Activated CD8-positive, alpha-beta memory T cell treated with anti-CD3 and anti-CD28 coated beads for 36 hours (primary cell): Measurements from ENCODE around the gene SMIM5. TPM values are rescaled to one million over a fixed set of nuclear protein-coding genes. Genes with fewer than 3 reads are reported as not detected.

Source experiments
- CTCF ChIA-PET: fragments of 350-600 bp; sonication (Branson Sonifier 250); formaldehyde crosslinking; loops from one replicate; lab custom pipeline; 2021; ENCODE audit warnings: antibody characterized with exemption; lab: Charles Lee
- POLR2A ChIA-PET: fragments of 350-600 bp; sonication (Branson Sonifier 250); formaldehyde crosslinking; loops from one replicate; lab custom pipeline; 2021; ENCODE audit warnings: antibody characterized with exemption; lab: Charles Lee
- total RNA-seq, 2 experiments: library from RNA; stranded (reverse); gene quantifications; one replicate each; pipeline ENCODE4 v1.2.3, GENCODE V29; 2021

SMIM5 gene
- total RNA-seq, 2 experiments from 2014 or later, result 0.25 TPM; not detected in 1

GRCh38 chr17:75643643-75644017 is 10.4 kb downstream of the SMIM5 start:
- ChIA-PET POLR2A (no interaction called here), CTCF (interaction anchor here (1.4 to 5.3 kb wide), 2 partner anchors 10 to 107 kb away, joined by 5 to 35 read pairs; partner anchors contain the start of gene SMIM5)

DNA sequence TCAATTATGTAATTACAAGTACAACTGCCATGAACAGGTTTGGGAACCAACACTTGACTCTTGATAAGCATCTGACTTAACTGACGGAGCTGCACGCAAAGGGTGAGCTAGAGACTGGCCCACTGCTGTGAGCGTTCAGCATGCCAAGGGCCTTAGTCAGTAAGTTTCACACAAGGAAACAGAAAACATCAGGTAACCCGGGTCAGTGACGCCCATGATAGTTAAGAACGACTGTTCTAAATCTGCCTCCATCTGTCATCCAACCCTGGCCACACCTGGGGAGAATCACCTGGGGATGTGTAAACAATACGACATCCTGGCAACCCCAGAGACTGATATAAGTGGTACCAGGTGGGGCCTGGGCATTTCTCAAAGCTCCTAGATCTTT is 12.3 kb downstream of the SMIM5 start:
- CTCF ChIA-PET, result interaction anchor here (0.6 to 5.3 kb wide), 7 partner anchors 12 to 123 kb away, joined by 3 to 35 read pairs (median 3); partner anchors contain the start of gene SMIM5
- POLR2A ChIA-PET, result interaction anchor here (0.6 kb wide), 1 partner anchor 234 kb away, joined by 9 read pairs; no protein-coding TSS in a partner anchor

DNA sequence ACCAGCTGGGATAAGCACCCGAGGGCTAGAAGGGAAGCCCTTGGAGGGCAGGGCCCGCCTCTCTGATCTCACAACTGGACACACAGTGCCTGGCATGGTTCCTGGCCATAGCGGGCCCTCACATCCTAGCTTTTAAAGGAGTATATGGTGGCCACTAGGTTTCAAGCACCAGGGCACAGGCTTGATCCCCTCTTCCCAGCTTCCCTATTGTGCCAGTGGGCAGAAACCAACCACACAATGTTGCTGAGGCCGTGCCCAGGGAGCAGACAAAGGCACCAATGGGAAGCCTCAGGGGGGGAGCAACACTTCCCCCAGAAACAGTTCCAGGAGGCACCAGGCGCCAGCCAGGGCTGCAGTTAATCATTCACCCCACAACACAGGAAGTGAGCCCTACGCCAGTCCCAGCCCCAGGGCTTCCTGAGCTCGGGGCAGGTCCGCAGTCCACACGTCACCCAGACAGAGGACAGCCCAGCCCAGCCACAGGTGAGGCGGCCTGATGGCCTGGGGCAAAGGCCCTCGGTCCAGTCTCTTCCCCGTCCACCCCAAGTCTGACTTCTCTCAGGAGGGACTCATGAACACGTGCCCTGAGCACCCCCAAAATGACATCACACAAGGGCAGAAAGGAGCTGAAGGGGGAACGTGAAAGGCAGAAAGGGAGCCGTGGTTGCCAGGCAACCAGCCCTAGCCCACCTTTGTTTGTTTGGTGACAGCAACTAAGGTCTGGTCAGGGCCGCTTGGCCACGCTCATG is 12.8 kb downstream of the SMIM5 start:
- ChIA-PET CTCF (interaction anchor here (0.9 to 5.3 kb wide), 5 partner anchors 13 to 102 kb away, joined by 3 to 35 read pairs (median 4); partner anchors contain the start of genes RECQL5, SAP30BP and SMIM5), POLR2A (no interaction called here)

GRCh38 chr17:75646638-75646992 is 13.4 kb downstream of the SMIM5 start:
- POLR2A ChIA-PET, result no interaction called here
- CTCF ChIA-PET, result interaction anchor here (0.6 to 5.3 kb wide), 4 partner anchors 13 to 101 kb away, joined by 3 to 35 read pairs (median 4); partner anchors contain the start of genes RECQL5, SAP30BP and SMIM5

DNA sequence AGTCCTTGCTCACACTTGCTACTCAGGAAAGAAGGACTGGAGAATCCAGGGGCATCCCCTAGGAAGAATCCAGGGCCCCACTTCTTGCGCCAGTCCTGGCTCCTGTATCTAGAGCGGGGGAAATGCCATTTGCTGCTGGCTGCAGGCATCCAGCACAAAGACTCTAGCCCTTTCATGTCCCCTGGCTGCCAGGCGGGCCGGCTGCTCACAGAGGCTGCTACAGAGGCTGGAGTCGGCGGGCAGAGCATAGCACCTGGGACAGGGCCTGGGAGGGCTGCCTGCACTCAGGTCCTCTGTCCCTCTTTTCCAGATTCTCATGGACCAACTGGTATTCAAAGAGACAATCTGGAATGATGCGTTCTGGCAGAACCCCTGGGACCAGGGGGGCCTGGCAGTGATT is 13.8 kb downstream of the SMIM5 start:
- CTCF ChIA-PET, result interaction anchor here (0.6 to 5.3 kb wide), 3 partner anchors 14 to 101 kb away, joined by 3 to 35 read pairs (median 4); partner anchors contain the start of genes RECQL5, SAP30BP and SMIM5
- POLR2A ChIA-PET, result no interaction called here

- CTCF ChIA-PET, result interaction anchor here (0.7 to 5.3 kb wide), 2 partner anchors 14 to 102 kb away, joined by 3 to 35 read pairs; partner anchors contain the start of gene SMIM5
These were observed 14.7 kb downstream of the SMIM5 start for GRCh38 chr17:75647921-75648320.

DNA sequence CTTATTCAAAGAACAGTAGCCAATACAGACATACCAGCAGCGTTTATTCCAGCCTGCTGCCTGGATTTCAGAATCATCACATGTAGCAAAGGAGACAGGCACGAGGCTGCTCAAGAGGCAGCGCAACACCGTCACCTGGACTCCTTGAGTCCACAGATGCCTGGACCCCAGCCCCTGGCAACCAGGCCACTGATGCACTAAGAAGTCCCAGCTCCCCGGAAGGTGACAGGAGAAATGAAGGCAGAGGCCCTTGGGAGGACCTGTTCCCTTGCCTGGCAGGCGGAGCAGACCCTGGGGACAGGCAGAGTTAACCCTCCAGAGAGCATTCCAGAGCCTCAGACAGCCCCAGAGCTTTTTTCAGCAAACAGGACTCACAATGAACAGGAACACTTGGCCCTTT is 16.5 kb downstream of the SMIM5 start:
- CTCF ChIA-PET, result interaction anchor here (1.2 to 1.8 kb wide), 3 partner anchors 16 to 100 kb away, joined by 3 to 9 read pairs (median 5); partner anchors contain the start of gene SMIM5
- POLR2A ChIA-PET, result no interaction called here

More at GRCh38 chr17:75647921-75648320, 14.7 kb downstream of the SMIM5 start:
- POLR2A ChIA-PET, result no interaction called here

- POLR2A ChIA-PET, result no interaction called here
These were observed 17.6 kb downstream of the SMIM5 start for GRCh38 chr17:75650874-75651273.

DNA sequence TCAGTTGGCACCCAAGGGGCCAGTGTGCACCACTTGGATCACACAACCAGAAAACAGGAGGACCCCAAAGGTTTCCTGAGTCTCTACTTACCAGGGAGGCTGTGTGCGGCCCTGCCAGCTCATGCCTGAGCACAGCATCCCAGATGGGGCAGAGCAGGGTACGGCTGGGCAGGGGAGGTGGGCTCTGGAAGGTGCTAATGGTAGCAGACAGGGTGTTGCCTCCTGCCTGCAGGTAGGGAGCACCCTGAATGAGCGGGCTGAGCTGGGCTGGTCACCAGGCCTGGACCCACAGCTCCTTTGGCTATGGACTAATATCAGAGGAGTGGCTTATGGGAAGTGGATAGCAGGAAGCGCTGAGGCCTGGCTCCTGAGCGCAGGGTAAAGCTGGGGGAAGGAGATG is 19.1 kb downstream of the SMIM5 start:
- CTCF ChIA-PET, result interaction anchor here (0.6 to 8.3 kb wide), 6 partner anchors 19 to 101 kb away, joined by 3 to 49 read pairs (median 3); partner anchors contain the start of gene SMIM5

More at GRCh38 chr17:75650874-75651273, 17.6 kb downstream of the SMIM5 start:
- CTCF ChIA-PET, result interaction anchor here (1.3 to 8.3 kb wide), 2 partner anchors 18 to 99 kb away, joined by 3 to 49 read pairs; partner anchors contain the start of gene SMIM5

GRCh38 chr17:75652934-75653549 is 19.8 kb downstream of the SMIM5 start:
- POLR2A ChIA-PET, result interaction anchor here (0.7 kb wide), 1 partner anchor 181 kb away, joined by 3 read pairs; no protein-coding TSS in a partner anchor
- CTCF ChIA-PET, result interaction anchor here (0.6 to 8.3 kb wide), 7 partner anchors 20 to 101 kb away, joined by 3 to 49 read pairs (median 3); partner anchors contain the start of gene SMIM5

More for the DNA sequence above, 19.1 kb downstream of the SMIM5 start:
- POLR2A ChIA-PET, result interaction anchor here (0.7 kb wide), 1 partner anchor 181 kb away, joined by 3 read pairs; no protein-coding TSS in a partner anchor

DNA sequence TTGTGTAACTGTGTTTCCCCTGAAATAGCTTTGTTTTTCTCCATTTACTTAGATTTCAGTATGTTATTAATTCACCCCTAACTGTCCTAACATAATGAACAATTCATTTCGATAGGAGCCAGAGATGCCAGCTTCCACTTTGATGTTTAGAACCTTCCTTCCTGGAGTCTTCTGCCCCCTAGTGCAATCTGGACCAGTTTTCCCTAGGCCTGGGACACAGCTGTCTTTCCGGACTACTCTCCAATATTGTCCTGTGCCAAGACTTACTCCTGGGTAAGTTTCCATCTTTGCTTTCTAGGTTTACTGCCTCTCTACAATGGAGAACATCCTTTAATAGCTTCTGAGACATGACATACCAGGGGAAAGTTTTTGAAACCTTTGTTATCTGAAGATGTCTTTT is 20.9 kb downstream of the SMIM5 start:
- CTCF ChIA-PET, result interaction anchor here (0.6 to 8.3 kb wide), 3 partner anchors 21 to 213 kb away, joined by 3 to 49 read pairs (median 3); partner anchors contain the start of gene SMIM5
- POLR2A ChIA-PET, result no interaction called here

DNA sequence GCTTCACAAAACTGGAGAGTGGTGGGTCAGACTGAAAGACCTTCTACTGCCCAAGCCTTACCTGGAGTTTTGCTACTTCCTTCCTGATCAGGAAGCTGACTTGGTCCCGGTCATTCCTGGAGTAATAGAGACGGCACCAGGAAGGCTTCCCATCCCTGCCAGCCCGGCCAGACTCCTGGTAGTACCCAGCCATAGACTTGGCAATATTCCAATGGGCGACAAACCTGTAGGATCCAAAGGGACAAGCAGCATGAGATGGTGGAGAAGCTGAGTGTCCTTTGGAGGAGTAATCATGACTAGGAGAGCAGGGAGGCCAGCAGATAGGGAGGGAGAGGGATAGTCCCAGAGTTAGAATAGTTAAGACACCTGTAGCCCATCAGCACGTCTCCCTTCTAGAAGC is 25.0 kb downstream of the SMIM5 start:
- ChIA-PET CTCF (interaction anchor here (0.7 to 8.3 kb wide), 4 partner anchors 16 to 164 kb away, joined by 3 to 49 read pairs (median 6); partner anchors contain the start of genes GALK1 and SMIM5), POLR2A (interaction anchor here (0.7 kb wide), 1 partner anchor 431 kb away, joined by 10 read pairs; no protein-coding TSS in a partner anchor)

DNA sequence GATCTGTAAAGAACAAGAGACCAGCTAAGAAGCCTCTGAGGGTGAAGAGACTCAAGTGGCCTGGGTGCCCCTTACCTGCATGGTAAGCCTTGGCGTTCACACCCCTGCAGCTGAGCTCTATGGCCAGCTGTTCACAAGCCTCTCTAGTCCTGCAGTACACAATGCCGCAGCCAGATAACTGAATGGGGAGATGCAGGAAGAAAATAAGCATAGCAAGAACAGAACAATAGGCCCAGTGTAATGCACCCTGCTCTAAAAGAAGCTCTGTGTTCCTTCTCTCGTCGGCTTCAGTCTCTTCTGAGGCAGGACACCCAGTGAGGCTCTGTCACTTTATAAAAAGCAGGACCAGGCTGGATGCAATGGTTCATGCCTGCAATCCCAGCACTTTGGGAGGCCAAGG is 28.3 kb downstream of the SMIM5 start:
- ChIA-PET POLR2A (no interaction called here), CTCF (no interaction called here)

DNA sequence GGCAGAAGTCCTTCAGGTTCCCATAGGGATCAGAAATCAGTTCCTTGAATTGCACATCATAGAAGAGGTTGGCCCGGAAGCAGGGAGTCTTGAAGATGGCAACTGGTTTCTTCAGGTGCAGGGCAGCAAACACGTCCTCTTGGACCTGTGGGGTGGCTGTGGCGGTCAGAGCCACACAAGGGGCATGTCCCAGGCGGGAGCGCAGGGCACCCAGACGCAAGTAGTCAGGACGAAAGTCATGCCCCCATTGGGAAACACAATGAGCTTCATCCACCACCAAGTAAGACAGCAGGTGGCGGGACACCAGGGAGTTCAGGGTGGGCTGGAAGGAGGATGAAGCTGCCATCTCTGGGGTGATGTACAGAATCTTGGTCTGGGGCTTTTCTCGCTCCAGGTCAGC is 29.3 kb downstream of the SMIM5 start:
- ChIA-PET CTCF (no interaction called here), POLR2A (no interaction called here)

- ChIA-PET POLR2A (interaction anchor here (0.6 kb wide), 1 partner anchor 986 kb away, joined by 3 read pairs; no protein-coding TSS in a partner anchor), CTCF (interaction anchor here (0.9 kb wide), 1 partner anchor 18 kb away, joined by 3 read pairs; a partner anchor contains a TSS)
These were observed 30.9 kb downstream of the SMIM5 start for GRCh38 chr17:75664099-75664549.

GRCh38 chr17:75665981-75666380 is 32.7 kb downstream of the SMIM5 start:
- ChIA-PET POLR2A (no interaction called here), CTCF (interaction anchor here (1.3 to 3.4 kb wide), 5 partner anchors 9 to 88 kb away, joined by 3 to 17 read pairs (median 5); a partner anchor contains a TSS)

GRCh38 chr17:75666959-75667790 is 33.9 kb downstream of the SMIM5 start, which contains the start of the genes RECQL5 and SAP30BP:
TSS of gene RECQL5 (minus strand) at chr17:75667154. CDS start at chr17:75666557, 597 bp downstream.
TSS of gene SAP30BP (plus strand) at chr17:75667338. CDS start at chr17:75667373, 35 bp downstream.
- ChIA-PET CTCF (interaction anchor here (1.6 to 3.4 kb wide), 5 partner anchors 21 to 87 kb away, joined by 4 to 17 read pairs (median 5); partner anchors contain the start of gene SMIM5), POLR2A (interaction anchor here (0.5 to 0.6 kb wide), 2 partner anchors 11 to 176 kb away, joined by 3 read pairs; no protein-coding TSS in a partner anchor)
